NCI-H82 treated with DMSO at 0.1 percent for 48 hours (cell line): ENCODE data around the gene KHNYN.

Experiments used
- DNase-seq: peaks from one replicate; lab custom pipeline; 2025; ENCODE audit not compliant: unreplicated experiment; lab: John Stamatoyannopoulos, UW

KHNYN gene

GRCh38 chr14:24422261-24422660 lies 7.5 kb upstream of the KHNYN start:
- no peak for DNase-seq

- no peak for DNase-seq
These were observed 6.8 kb upstream of the KHNYN start for GRCh38 chr14:24422694-24423601.

- no peak for DNase-seq
These were observed 4.0 kb upstream of the KHNYN start for GRCh38 chr14:24425704-24426103.

- no peak for DNase-seq
These were observed 3.4 kb upstream of the KHNYN start for GRCh38 chr14:24426150-24426911.

- no peak for DNase-seq
These were observed 2.7 kb upstream of the KHNYN start for GRCh38 chr14:24426912-24427536.

GRCh38 chr14:24427537-24428508 lies 1.9 kb upstream of the KHNYN start:
- no peak for DNase-seq

- DNase-seq = no peak
These were observed 943 bp upstream of the KHNYN start for GRCh38 chr14:24428628-24429394.

GRCh38 chr14:24430143-24430681 lies 458 bp downstream of the KHNYN start:
- DNase-seq = no peak

GRCh38 chr14:24430682-24431568 lies 1.2 kb downstream of the KHNYN start:
- DNase-seq = no peak

GRCh38 chr14:24431569-24432258 lies 2.0 kb downstream of the KHNYN start:
- peak; percentile 71 for DNase-seq

GRCh38 chr14:24432259-24433131 lies 2.7 kb downstream of the KHNYN start:
- DNase-seq = no peak

GRCh38 chr14:24434036-24434435 lies 4.3 kb downstream of the KHNYN start:
- no peak for DNase-seq

- DNase-seq = no peak
These were observed 4.9 kb downstream of the KHNYN start for GRCh38 chr14:24434676-24435075.

GRCh38 chr14:24435192-24435810 lies 5.5 kb downstream of the KHNYN start:
- no peak for DNase-seq

GRCh38 chr14:24435998-24436354 lies 6.2 kb downstream of the KHNYN start:
- DNase-seq = no peak

GRCh38 chr14:24436355-24437019 lies 6.7 kb downstream of the KHNYN start:
- DNase-seq = peak; percentile 51
